ENCODE data around the gene PSMC2.

DNA sequence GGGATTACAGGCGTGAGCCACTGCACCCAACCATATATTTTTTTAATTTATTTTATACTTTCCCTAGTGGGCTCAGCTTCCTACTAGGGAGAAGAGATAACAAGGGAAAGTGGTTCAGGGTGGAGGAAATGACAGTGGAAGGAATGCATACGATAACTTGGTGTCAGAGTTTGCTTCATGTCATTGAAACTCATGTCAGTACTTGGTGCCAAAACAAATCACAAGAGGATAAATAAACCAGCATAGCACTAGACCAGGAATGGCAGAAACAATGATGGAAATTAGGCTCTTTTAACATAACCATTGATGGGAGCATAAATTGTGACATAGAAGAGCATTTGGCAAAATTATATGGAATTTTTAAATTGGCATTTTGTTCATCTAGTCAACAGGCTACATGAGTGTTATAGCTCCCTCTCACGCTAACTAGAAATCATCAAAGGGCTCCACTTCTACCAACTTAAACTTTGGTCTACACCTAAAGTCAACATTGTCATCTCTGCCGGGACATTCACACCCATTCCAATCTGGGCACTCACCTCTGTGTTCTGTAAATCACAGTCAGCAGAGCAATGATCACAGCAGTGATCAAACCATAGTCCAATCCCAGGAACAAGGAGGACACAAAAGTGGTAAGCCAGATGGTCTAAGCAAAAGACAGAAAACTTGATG, 41.2 kb downstream of the PSMC2 start:
- TF ChIP-seq, protein P1, sequence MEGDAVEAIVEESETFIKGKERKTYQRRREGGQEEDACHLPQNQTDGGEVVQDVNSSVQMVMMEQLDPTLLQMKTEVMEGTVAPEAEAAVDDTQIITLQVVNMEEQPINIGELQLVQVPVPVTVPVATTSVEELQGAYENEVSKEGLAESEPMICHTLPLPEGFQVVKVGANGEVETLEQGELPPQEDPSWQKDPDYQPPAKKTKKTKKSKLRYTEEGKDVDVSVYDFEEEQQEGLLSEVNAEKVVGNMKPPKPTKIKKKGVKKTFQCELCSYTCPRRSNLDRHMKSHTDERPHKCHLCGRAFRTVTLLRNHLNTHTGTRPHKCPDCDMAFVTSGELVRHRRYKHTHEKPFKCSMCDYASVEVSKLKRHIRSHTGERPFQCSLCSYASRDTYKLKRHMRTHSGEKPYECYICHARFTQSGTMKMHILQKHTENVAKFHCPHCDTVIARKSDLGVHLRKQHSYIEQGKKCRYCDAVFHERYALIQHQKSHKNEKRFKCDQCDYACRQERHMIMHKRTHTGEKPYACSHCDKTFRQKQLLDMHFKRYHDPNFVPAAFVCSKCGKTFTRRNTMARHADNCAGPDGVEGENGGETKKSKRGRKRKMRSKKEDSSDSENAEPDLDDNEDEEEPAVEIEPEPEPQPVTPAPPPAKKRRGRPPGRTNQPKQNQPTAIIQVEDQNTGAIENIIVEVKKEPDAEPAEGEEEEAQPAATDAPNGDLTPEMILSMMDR (IDR thresholded peaks at IDR 0.05) = no peak
- TF ChIP-seq POLR2A (IDR thresholded peaks at IDR 0.05) (no peak), EP300 (IDR thresholded peaks at IDR 0.05) (no peak)
